ELR (cell line): ENCODE results near the gene PRKG1.

Source experiments
- DNase-seq: peaks from one replicate; pipeline ENCODE4 v3.0.0-alpha.2; 2015; ENCODE audit warnings: low read depth

The PRKG1 gene

GRCh38 chr10:51806079-51806835, 732.0 kb downstream of the PRKG1 start:
- no peak for DNase-seq

- no peak for DNase-seq
Measured at GRCh38 chr10:51808187-51808586, 733.9 kb downstream of the PRKG1 start.

DNA sequence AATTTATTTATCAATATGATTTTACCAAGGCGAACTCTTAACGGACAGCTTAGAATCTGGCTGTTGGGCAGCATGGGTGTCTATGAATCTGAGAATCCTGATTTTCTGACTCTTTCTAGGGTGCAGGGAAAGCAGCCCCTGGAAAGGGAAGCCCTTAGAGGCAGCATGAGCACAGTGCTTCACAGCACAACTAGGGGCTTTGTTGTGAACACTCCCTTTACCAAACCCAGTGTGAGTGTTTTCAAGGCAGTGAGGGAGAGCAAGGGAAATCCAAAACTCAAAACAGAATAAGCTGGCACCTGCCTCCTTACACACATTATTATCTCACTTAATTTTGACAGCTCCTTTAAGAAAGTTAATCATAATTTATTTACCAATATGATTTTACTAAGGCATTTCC, 741.4 kb downstream of the PRKG1 start:
- no peak for DNase-seq

- DNase-seq: no peak
Measured at GRCh38 chr10:51821045-51821444, 746.8 kb downstream of the PRKG1 start.

DNA sequence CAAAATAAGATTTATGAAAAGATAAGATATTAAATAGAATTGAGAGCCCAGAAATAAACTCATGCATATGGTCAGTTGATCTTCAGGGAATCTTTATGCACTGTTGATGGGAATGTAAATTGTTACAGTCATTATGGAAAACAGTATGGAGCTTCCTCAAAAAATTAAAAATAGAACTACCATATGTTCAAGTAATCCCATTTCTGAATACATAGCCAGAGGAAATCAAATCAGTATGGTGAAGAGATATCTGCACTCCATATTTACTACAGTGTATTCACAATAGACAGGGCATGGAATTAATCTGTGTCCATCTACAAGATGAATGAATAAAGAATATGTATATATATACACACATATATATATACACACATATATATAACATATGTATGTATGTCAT, 747.5 kb downstream of the PRKG1 start:
- DNase-seq: no peak

GRCh38 chr10:51832652-51833383, 758.5 kb downstream of the PRKG1 start:
- DNase-seq: peak; percentile 50

DNA sequence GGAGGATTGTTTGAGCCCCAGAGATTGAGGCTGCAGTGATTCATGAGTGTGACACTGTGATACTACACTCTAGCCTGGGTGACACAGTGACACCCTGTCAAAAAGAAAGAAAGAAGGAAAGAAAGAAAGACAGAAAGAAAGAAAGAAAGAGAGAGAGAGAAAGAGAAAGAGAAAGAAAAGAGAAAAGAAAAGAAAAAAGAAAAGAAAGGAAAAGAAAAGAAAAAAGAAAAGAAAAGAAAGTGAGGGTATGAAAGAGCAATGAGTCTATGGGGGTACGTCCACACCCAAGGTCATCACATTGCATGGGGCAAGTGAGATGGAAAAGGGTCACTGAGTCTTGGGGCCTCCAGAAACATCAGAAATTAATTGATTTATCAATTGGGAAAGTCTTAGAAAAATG, 760.3 kb downstream of the PRKG1 start:
- no peak for DNase-seq

GRCh38 chr10:51838471-51838870, 764.2 kb downstream of the PRKG1 start:
- no peak for DNase-seq

DNA sequence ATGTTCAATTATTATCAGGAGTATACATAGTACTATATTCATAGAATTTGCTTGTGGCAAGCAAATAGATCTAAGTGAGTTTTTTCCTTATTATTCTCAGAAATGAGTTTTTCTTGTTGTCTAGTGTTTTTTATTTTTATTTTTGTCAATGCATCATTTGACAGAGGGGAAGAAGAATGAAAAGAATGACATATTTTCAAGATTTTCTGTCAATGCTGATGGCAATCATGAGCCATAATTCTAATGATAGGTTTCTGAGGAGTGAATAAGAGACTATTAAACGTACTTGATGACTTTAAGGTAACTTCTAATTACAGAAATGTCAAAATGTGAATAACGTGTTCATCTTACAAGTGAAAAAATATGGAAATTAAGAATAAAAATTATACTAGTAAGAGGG, 769.7 kb downstream of the PRKG1 start:
- DNase-seq: no peak

GRCh38 chr10:51846856-51847506, 772.7 kb downstream of the PRKG1 start:
- no peak for DNase-seq

DNA sequence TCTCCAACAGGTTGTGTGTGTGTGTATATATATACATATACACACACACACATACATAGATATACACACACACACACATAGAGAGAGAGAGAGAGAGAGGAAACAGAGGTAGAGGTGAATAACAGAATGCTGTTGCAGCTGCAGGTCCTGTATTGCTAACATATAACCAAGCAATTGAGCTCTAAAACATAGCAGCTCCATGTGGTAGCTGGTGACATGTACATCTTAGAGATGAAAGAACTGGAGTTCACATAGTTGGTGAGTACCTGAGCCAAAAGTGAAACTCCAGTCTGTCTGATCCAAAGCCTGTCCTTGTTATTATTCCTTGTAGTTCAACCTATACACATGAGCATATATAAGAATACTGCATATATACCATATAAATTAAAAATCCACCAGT, 778.0 kb downstream of the PRKG1 start:
- DNase-seq: no peak

DNA sequence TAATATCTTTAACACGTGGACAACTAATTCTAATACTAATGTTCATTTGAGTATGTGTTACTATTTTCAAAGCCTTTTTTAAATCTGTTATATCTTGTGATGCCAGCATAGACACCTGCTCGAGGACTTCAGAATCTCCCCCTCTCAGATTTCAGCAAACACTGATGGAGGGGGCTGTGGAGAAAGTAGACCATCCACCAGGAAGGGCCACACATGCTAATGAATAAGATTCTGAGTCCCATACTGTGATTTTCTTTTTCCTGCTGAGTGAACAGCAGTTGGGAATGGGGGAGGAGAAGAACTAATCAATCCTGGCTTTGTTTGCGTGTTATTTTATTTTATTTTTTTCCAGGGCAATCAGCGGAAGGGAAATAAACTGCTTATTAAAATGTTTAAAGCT, 783.0 kb downstream of the PRKG1 start:
- no peak for DNase-seq

GRCh38 chr10:51860257-51860656, 786.0 kb downstream of the PRKG1 start:
- peak; percentile 4 for DNase-seq

DNA sequence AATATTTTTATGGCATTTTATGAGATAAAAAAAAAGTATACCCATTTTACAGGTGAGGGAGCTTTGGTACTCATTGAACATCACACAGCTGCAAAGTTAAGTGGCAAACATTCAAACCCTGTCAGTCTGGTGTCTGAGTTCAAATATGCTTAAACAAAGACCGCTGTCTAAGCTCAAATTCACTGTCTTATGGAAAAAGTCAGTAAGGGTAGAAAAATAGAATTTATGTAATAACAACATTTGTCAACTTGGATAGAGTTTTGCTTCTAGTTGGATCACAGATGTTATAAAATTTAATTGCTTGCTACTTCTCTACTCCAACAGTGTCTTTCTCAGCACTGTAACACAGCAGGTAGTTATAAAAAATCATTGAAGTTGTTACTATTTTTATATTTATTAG, 786.8 kb downstream of the PRKG1 start:
- no peak for DNase-seq

- no peak for DNase-seq
Measured at GRCh38 chr10:51861731-51862130, 787.4 kb downstream of the PRKG1 start.

GRCh38 chr10:51862149-51862548, 787.9 kb downstream of the PRKG1 start:
- no peak for DNase-seq

DNA sequence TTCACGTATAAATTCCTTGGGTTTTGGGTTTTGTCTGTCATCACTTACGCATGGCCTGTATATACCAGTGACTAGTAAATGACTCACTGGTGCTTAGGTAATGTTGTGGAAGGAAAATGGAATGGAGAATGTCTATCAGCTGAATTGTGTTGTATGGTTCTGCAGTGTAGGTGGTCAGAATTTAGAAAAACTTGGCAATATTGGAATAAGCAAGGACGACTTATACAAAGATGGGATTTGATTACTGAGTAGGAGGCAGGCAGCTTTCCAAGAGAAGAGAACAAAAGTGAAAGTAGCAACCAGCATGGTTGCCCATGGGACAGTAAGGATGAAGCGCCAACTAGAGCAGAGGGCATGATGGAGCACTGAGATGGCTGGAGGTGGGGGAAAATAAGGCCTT, 793.7 kb downstream of the PRKG1 start:
- DNase-seq: peak; percentile 72

DNA sequence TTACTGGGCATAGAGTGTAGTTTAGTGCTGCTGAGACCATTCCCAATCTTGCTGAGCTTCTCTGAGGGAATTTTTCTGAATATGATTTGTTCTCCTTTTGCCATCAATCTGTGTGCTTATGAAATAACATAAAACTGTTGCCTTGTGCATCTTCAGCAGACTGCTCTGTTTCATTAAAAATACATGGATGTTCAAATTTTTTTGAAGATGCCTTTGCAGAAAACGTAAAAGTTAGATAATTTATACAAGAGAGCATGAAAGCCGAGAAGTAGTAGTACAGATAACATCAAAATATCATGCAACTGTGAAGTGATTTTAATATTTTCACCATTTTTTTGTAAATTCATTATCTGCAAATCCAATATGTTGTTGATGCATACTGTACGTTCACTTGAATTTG, 799.8 kb downstream of the PRKG1 start:
- DNase-seq: no peak

DNA sequence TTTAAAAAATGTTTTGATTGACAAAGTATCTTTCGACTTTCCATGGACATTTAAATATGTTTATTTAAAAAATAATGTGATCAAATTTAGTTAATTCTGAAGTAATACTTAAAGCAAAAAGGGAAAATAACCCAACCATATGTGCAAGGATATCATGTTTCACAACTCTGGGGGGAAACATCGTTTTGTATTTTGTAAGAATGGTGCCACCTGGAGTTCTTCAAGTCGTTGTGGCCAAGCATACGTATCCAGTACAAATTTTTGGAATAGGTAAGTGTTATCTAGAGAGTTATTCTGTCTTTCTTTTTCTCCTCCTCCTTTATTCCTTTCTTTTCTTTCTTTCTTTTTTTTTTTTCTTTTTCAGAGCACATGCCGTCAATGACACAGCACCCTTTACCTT, 801.3 kb downstream of the PRKG1 start:
- DNase-seq: no peak

GRCh38 chr10:51876503-51876902, 802.2 kb downstream of the PRKG1 start:
- DNase-seq: no peak

- no peak for DNase-seq
Measured at GRCh38 chr10:51876979-51877378, 802.7 kb downstream of the PRKG1 start.

GRCh38 chr10:51877636-51878035, 803.3 kb downstream of the PRKG1 start:
- no peak for DNase-seq

- DNase-seq: no peak
Measured at GRCh38 chr10:51878695-51879094, 804.4 kb downstream of the PRKG1 start.
